ENCODE data around the gene HOXC11.

- TF ChIP-seq, protein P1, sequence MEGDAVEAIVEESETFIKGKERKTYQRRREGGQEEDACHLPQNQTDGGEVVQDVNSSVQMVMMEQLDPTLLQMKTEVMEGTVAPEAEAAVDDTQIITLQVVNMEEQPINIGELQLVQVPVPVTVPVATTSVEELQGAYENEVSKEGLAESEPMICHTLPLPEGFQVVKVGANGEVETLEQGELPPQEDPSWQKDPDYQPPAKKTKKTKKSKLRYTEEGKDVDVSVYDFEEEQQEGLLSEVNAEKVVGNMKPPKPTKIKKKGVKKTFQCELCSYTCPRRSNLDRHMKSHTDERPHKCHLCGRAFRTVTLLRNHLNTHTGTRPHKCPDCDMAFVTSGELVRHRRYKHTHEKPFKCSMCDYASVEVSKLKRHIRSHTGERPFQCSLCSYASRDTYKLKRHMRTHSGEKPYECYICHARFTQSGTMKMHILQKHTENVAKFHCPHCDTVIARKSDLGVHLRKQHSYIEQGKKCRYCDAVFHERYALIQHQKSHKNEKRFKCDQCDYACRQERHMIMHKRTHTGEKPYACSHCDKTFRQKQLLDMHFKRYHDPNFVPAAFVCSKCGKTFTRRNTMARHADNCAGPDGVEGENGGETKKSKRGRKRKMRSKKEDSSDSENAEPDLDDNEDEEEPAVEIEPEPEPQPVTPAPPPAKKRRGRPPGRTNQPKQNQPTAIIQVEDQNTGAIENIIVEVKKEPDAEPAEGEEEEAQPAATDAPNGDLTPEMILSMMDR (conservative IDR thresholded peaks at IDR 0.05 in 1 of 2, IDR thresholded peaks at IDR 0.05 in 1 of 2; ENCODE audit: extremely low read depth in 1 of 2, insufficient read depth in 1 of 2, low read depth in 1 of 2, low read length in 2 of 2): no peak
- no peak for TF ChIP-seq EZH2 (IDR thresholded peaks at IDR 0.05; ENCODE audit: borderline replicate concordance, low read length)
These were observed 32.4 kb upstream of the HOXC11 start for GRCh38 chr12:53940443-53941014.
